Measurements from ENCODE around the gene PIGL. TPM values are rescaled to one million over a fixed set of nuclear protein-coding genes. Genes with fewer than 3 reads are reported as not detected.

Gene PIGL
- total RNA-seq, 1 donor from 2014 or later, result 7.1 TPM

DNA sequence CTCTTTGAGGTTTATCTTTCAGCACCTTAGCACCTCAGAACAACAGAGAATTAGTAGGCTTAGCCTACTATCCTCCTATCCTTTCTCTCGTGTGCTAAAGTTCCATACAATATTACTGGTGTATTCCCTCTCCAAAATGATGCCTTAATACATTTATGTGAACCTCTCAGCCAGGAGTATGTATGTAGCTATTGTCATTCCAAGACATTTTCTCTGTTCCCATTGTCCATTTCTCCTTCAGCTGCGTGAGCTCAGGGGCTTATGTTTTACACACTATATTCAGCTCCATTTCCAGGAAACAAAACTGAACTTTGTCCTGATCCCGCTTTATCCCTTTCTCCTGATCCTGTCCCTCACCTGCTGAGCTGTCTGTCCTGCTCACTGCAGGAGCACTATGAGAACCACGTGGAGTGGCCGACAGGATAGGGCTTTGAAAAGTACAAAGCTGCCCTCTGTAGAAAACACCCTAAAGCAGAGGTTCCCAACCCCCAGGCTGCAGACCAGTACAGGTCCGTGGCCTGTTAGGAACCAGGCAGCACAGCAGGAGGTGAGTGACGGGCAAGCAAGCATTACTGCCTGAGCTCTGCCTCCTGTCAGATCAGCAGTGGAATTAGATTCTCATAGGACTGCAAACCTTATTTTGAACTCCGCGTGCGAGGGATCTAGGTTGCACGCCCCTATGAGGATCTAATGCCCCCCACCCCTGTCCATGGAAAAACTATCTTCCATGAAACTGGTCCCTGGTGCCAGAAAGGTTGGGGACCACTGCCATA is 80.5 kb downstream of the PIGL start:
- TF ChIP-seq, protein P1, sequence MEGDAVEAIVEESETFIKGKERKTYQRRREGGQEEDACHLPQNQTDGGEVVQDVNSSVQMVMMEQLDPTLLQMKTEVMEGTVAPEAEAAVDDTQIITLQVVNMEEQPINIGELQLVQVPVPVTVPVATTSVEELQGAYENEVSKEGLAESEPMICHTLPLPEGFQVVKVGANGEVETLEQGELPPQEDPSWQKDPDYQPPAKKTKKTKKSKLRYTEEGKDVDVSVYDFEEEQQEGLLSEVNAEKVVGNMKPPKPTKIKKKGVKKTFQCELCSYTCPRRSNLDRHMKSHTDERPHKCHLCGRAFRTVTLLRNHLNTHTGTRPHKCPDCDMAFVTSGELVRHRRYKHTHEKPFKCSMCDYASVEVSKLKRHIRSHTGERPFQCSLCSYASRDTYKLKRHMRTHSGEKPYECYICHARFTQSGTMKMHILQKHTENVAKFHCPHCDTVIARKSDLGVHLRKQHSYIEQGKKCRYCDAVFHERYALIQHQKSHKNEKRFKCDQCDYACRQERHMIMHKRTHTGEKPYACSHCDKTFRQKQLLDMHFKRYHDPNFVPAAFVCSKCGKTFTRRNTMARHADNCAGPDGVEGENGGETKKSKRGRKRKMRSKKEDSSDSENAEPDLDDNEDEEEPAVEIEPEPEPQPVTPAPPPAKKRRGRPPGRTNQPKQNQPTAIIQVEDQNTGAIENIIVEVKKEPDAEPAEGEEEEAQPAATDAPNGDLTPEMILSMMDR (IDR thresholded peaks at IDR 0.05; ENCODE audit: borderline replicate concordance), result no peak
- no peak for DNase-seq
- H3K27ac ChIP-seq (replicated peaks), result no peak overlapping the region
- intact Hi-C loops (cut with micrococcal nuclease), result no loop called here
- H3K9me3 ChIP-seq (replicated peaks), result no peaks in the 10 kb centered on the region
- H3K4me1 ChIP-seq, result no peaks in the 10 kb centered on the region
- no peaks in the 10 kb centered on the region for H3K27me3 ChIP-seq (ENCODE audit: low read depth)
- peaks cover 23% of the 10 kb centered on the region for H3K36me3 ChIP-seq
- H3K4me3 ChIP-seq, result no peak overlapping the region

DNA sequence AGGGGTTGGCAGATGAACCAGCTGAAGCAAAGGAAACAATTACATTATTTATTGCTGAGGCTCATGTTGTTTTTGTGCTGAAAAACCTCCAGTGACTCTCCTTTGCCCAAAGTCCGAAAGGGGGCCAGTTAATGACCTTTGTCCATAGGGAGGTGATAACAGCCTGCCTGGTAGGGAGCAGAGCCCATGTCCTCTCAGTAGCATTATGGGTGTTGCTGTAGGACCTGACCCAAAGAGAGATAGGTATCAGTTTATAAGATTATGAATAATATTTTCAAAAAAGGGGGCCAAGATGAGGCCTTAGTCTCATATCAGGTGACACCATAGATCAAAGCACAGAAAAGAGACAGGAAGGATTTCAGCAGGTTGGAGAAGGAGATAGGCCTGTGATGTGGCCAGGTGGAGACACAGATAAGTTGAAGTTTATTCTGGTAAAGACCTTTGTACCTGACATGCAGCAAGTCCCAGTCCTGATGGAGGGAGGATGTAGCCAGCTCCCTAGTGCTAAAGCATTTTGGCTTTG is 81.2 kb downstream of the PIGL start:
- intact Hi-C loops (cut with micrococcal nuclease), result no loop called here
- no peak overlapping the region for H3K27ac ChIP-seq (replicated peaks)
- no peaks in the 10 kb centered on the region for H3K9me3 ChIP-seq (replicated peaks)

DNA sequence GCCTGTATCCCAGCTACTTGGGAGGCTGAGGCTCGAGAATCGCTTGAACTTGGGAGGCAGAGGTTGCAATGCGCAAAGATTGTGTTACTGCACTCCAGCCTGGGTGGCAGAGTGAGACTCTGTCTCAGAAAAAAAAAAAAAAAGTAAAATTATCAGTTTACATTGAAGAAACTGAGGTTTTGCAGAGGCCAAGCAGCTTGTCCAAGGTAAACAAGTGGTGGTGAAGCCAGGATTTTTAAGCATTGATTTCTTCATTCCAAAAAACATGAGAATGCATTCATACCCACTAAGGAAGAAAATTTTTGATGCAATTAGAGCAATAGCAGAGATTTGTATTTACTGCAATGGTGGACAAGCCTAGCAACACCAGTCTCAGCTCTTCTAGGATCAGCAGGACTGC is 83.5 kb downstream of the PIGL start:
- no peak for DNase-seq
- Histone ChIP-seq H3K4me3 (no peak overlapping the region), H3K27me3 (ENCODE audit: low read depth) (no peaks in the 10 kb centered on the region), H3K36me3 (peaks cover 27% of the 10 kb centered on the region), H3K4me1 (no peaks in the 10 kb centered on the region), H3K27ac (replicated peaks) (no peak overlapping the region), H3K9me3 (replicated peaks) (no peaks in the 10 kb centered on the region)
- intact Hi-C loops (cut with micrococcal nuclease), result no loop called here
- TF ChIP-seq, protein P1 (IDR thresholded peaks at IDR 0.05; ENCODE audit: borderline replicate concordance), result no peak

More for the DNA sequence above, 81.2 kb downstream of the PIGL start:
- Histone ChIP-seq H3K4me1 (no peaks in the 10 kb centered on the region), H3K36me3 (peaks cover 27% of the 10 kb centered on the region), H3K27me3 (ENCODE audit: low read depth) (no peaks in the 10 kb centered on the region), H3K4me3 (no peak overlapping the region)
- DNase-seq, result no peak
- TF ChIP-seq, protein P1 (IDR thresholded peaks at IDR 0.05; ENCODE audit: borderline replicate concordance), result no peak

DNA sequence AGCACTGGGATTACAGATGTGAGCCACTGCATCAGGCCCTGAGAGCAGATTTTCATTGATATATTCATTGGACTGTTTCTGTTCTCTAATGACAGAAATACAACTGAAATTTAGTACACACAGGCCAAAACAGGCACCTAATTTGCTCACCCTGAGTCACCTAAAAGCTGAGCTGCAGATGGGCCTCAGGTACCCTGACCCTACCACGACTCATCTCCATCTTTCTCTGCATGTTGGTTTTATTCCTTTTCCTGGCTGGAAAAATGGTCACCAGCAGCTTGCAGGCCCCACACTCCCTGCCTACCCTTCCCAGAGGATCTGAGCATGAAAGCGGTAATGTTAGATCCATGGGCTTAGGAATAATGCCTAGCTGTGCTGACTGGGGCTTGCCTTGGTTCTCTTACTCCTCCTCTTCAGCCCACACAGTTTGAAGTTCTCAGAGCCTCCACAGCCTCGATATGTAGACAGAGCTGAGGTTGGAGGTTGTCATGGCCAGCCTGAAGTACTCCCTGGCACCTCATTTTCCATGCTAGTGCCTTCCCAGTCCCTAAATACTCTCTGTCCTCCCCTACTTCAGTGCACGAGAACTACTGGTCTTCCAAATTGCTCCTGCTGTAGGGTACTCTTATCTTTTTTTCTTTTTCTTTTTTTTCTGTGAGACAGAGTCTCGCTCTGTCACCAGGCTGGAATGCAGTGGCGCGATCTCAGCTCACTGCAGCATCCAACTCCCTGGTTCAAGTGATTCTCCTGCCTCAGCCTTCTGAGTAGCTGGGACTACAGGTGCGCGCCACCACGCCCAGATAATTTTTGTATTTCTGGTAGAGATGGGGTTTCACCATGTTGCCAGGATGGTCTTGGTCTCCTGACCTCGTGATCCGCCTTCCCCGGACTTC is 85.2 kb downstream of the PIGL start:
- DNase-seq, result no peak
- Histone ChIP-seq H3K36me3 (peaks cover 34% of the 10 kb centered on the region), H3K9me3 (replicated peaks) (no peaks in the 10 kb centered on the region), H3K4me3 (no peak overlapping the region), H3K4me1 (no peaks in the 10 kb centered on the region), H3K27ac (replicated peaks) (no peak overlapping the region), H3K27me3 (ENCODE audit: low read depth) (no peaks in the 10 kb centered on the region)
- TF ChIP-seq, protein P1 (IDR thresholded peaks at IDR 0.05; ENCODE audit: borderline replicate concordance), result no peak
- intact Hi-C loops (cut with micrococcal nuclease), result no loop called here

DNA sequence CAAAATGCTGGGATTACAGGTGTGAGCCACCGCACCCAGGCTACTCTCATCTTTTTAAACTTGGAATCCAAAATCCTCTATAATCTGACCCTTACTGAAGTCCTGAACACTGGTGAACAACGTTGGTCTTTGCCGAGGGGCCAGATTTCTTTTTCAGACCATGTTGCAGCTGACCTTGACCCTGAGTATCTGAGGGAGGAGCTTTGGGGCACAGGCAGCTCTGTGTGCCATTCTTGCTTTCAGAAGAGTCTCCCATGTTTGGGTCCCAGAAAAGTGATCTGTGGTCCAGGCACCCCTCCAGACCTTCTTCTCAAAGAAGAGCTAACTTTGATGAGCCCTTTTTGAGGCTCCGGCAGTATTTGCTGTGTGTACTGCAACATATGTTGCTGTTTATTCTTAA is 85.8 kb downstream of the PIGL start:
- no peak overlapping the region for H3K27ac ChIP-seq (replicated peaks)
- intact Hi-C loops (cut with micrococcal nuclease), result no loop called here
- H3K36me3 ChIP-seq, result peaks cover 40% of the 10 kb centered on the region
- H3K4me1 ChIP-seq, result no peaks in the 10 kb centered on the region
- no peaks in the 10 kb centered on the region for H3K9me3 ChIP-seq (replicated peaks)
- H3K4me3 ChIP-seq, result no peak overlapping the region
- TF ChIP-seq, protein P1 (IDR thresholded peaks at IDR 0.05; ENCODE audit: borderline replicate concordance), result no peak
- no peak for DNase-seq
- H3K27me3 ChIP-seq (ENCODE audit: low read depth), result no peaks in the 10 kb centered on the region
